HG03103 (cell line): Measurements from ENCODE around the gene SFXN5.
A peak's percentile ranks its signal among the peaks of the same experiment; 100 is the strongest.
"Not testable (repeated sequence)": the region's sequence is repeated elsewhere in the genome, so short reads cannot be mapped to it uniquely, and the experiment has no call there.

Source experiments
- ATAC-seq: cut with Tn5 transposase; IDR thresholded peaks from one replicate; pipeline ENCODE4 v1.9.1; 2021; ENCODE audit warnings: low read depth; ENCODE audit not compliant: unreplicated experiment

Gene SFXN5

GRCh38 chr2:73080321-73081131 lies 9.0 kb upstream of the SFXN5 start:
- ATAC-seq, result no peak

- ATAC-seq, result no peak
Observed at GRCh38 chr2:73079636-73080035, 8.1 kb upstream of the SFXN5 start.

GRCh38 chr2:73078457-73079411 lies 7.2 kb upstream of the SFXN5 start:
- no peak for ATAC-seq

- ATAC-seq, result no peak
Observed at GRCh38 chr2:73077424-73077795, 5.9 kb upstream of the SFXN5 start.

GRCh38 chr2:73076701-73077423 lies 5.3 kb upstream of the SFXN5 start:
- no peak for ATAC-seq

GRCh38 chr2:73075477-73076373 lies 4.2 kb upstream of the SFXN5 start:
- ATAC-seq, result no peak

- no peak for ATAC-seq
Observed at GRCh38 chr2:73074110-73075069, 2.9 kb upstream of the SFXN5 start.

- ATAC-seq, result no peak
Observed at GRCh38 chr2:73072416-73072815, 904 bp upstream of the SFXN5 start.

GRCh38 chr2:73072129-73072395 lies 550 bp upstream of the SFXN5 start:
- ATAC-seq, result peak; percentile 3

GRCh38 chr2:73070643-73071359 lies 711 bp downstream of the SFXN5 start:
- ATAC-seq, result peak; percentile 9

- no peak for ATAC-seq
Observed at GRCh38 chr2:73069855-73070642, 1.5 kb downstream of the SFXN5 start.

- ATAC-seq, result no peak
Observed at GRCh38 chr2:73069041-73069854, 2.3 kb downstream of the SFXN5 start.

GRCh38 chr2:73068147-73068546 lies 3.4 kb downstream of the SFXN5 start:
- ATAC-seq, result no peak

GRCh38 chr2:73067043-73067442 lies 4.5 kb downstream of the SFXN5 start:
- ATAC-seq, result no peak

GRCh38 chr2:73065070-73065469 lies 6.4 kb downstream of the SFXN5 start:
- ATAC-seq, result not testable (repeated sequence)

GRCh38 chr2:73063909-73064875 lies 7.3 kb downstream of the SFXN5 start:
- no peak for ATAC-seq
